ENCODE measurements around the gene NBAS.
"Not testable (repeated sequence)": the region's sequence is repeated elsewhere in the genome, so short reads cannot be mapped to it uniquely, and the experiment has no call there.

NBAS gene

DNA sequence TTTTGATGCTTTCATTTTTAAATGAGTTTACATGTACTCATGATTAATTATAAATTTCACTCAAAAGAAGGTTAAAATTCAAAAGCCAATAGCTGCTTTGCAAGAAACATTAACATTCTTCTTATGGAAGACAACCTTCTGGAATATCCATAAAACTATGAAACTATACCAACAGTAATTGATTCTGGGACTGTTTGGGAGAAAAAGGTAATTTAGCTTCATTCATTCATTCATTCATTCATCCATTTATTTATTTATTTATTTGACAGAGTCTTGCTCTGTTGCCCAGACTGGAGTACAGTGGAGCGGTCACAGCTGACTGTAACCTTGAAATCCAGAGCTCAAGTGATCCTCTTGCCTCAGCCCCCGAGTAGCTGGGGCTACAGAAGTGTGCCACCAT lies 110.3 kb downstream of the NBAS start:
- no peak for TF ChIP-seq Cebpa-rat (IDR thresholded peaks at IDR 0.05)
- no peaks in the 10 kb centered on the region for H3K27me3 ChIP-seq

GRCh38 chr2:15449556-15450236 lies 111.4 kb downstream of the NBAS start:
- Histone ChIP-seq H4K20me1 (no peaks in the 10 kb centered on the region), H3K36me3 (peaks cover 25% of the 10 kb centered on the region), H3K9ac (no peak overlapping the region), H3K4me2 (peak overlapping the region; percentile 45), H3K4me3 (no peak overlapping the region), H3K9me3 (no peaks in the 10 kb centered on the region), H3K27ac (no peak overlapping the region), H3K27me3 (no peaks in the 10 kb centered on the region), H3K4me1 (peaks cover 11% of the 10 kb centered on the region)
- TF ChIP-seq Cebpa-rat (IDR thresholded peaks at IDR 0.05): no peak

More for the DNA sequence above, 110.3 kb downstream of the NBAS start:
- H3K9me3 ChIP-seq: no peaks in the 10 kb centered on the region
- H3K4me1 ChIP-seq: peaks cover 11% of the 10 kb centered on the region
- H3K9ac ChIP-seq: no peak overlapping the region
- H3K27ac ChIP-seq: no peak overlapping the region
- H3K36me3 ChIP-seq: peaks cover 30% of the 10 kb centered on the region
- no peaks in the 10 kb centered on the region for H4K20me1 ChIP-seq
- no peak overlapping the region for H3K4me3 ChIP-seq
- H3K4me2 ChIP-seq: no peak overlapping the region

GRCh38 chr2:15448250-15448839 lies 112.8 kb downstream of the NBAS start:
- H3K4me3 ChIP-seq: no peak overlapping the region
- no peaks in the 10 kb centered on the region for H3K9me3 ChIP-seq
- no peak overlapping the region for H3K9ac ChIP-seq
- peaks cover 11% of the 10 kb centered on the region for H3K4me1 ChIP-seq
- H3K4me2 ChIP-seq: no peak overlapping the region
- peaks cover 15% of the 10 kb centered on the region for H3K36me3 ChIP-seq
- no peaks in the 10 kb centered on the region for H4K20me1 ChIP-seq
- TF ChIP-seq Cebpa-rat (IDR thresholded peaks at IDR 0.05): no peak
- no peak overlapping the region for H3K27ac ChIP-seq
- no peaks in the 10 kb centered on the region for H3K27me3 ChIP-seq

GRCh38 chr2:15447381-15447780 lies 113.8 kb downstream of the NBAS start:
- no peaks in the 10 kb centered on the region for H3K9me3 ChIP-seq
- no peaks in the 10 kb centered on the region for H4K20me1 ChIP-seq
- peaks cover 5% of the 10 kb centered on the region; the same call in 1 of the 2 replicates for H3K36me3 ChIP-seq
- H3K4me1 ChIP-seq: peaks cover 11% of the 10 kb centered on the region
- TF ChIP-seq Cebpa-rat (IDR thresholded peaks at IDR 0.05): no peak
- no peak overlapping the region for H3K9ac ChIP-seq
- no peaks in the 10 kb centered on the region for H3K27me3 ChIP-seq
- no peak overlapping the region for H3K4me3 ChIP-seq
- H3K4me2 ChIP-seq: no peak overlapping the region
- no peak overlapping the region for H3K27ac ChIP-seq

GRCh38 chr2:15446961-15447360 lies 114.2 kb downstream of the NBAS start:
- H3K9ac ChIP-seq: no peak overlapping the region
- H3K4me3 ChIP-seq: no peak overlapping the region
- no peak overlapping the region for H3K27ac ChIP-seq
- TF ChIP-seq Cebpa-rat (IDR thresholded peaks at IDR 0.05): no peak
- H4K20me1 ChIP-seq: no peaks in the 10 kb centered on the region
- no peaks in the 10 kb centered on the region for H3K9me3 ChIP-seq
- H3K36me3 ChIP-seq: 0 out of 2 replicates have a peak, but pooled peaks cover 1% of the 10 kb centered on the region
- H3K4me2 ChIP-seq: no peak overlapping the region
- no peaks in the 10 kb centered on the region for H3K27me3 ChIP-seq
- peaks cover 11% of the 10 kb centered on the region for H3K4me1 ChIP-seq

DNA sequence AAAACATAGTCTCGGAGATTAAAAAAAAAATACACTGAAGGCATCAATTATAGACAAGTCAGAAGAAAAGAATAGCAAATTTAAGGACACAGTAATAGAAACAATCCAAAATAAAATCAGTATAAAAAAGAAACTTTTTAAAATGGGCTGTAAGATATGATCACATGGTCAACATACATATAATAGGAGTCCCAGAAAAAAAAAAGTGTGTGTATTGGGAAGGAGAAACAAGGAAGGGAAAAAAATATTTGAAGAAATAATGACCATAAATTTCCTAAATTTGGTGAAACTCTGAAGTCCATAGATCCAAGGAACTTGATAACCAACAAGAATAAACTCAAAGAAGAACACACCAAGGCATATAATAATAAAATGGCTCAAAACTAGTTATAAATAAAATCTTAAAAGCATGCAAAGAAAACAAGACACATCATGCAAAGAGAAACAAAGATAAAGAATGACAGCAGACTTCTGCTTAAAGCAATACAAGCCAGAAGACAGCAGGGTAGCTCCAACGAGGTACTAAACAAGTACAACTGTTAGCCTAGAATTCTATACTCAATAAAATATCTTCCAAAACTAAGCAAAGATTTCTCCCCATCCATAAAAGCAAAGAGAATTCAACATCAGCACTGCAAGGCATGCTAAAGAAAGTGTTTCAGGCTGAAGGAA lies 115.1 kb downstream of the NBAS start:
- no peaks in the 10 kb centered on the region for H3K9me3 ChIP-seq
- no peak overlapping the region for H3K4me2 ChIP-seq
- no peak overlapping the region for H3K4me3 ChIP-seq
- no peaks in the 10 kb centered on the region for H4K20me1 ChIP-seq
- H3K27ac ChIP-seq: no peak overlapping the region
- no peaks in the 10 kb centered on the region for H3K27me3 ChIP-seq
- peaks cover 11% of the 10 kb centered on the region for H3K4me1 ChIP-seq
- no peaks in the 10 kb centered on the region for H3K36me3 ChIP-seq
- no peak for TF ChIP-seq Cebpa-rat (IDR thresholded peaks at IDR 0.05)
- no peak overlapping the region for H3K9ac ChIP-seq

DNA sequence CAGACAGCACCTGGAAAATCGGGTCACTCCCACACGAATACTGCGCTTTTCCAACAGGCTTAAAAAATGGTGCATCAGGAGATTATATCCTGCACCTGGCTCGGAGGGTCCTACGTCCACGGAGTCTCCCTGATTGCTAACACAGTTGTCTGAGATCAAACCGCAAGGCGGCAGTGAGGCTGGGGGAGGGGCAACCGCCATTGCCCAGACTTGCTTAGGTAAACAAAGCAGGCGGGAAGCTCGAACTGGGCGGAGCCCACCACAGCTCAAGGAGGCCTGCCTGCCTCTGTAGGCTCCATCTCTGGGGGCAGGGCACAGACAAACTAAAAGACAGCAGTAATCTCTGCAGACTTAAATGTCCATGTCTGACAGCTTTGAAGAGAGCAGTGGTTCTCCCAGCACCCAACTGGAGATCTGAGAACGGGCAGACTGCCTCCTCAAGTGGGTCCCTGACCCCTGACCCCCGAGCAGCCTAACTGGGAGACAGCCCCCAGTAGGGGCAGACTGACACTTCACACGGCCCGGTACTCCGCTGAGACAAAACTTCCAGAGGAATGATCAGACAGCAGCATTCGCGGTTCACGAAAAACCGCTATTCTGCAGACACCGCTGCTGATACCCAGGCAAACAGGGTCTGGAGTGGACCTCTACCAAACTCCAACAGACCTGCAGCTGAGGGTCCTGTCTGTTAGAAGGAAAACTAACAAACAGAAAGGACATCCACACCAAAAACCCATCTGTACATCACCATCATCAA lies 121.2 kb downstream of the NBAS start:
- not testable (repeated sequence) for H4K20me1 ChIP-seq, H3K4me1 ChIP-seq, H3K4me3 ChIP-seq, H3K27ac ChIP-seq, H3K9me3 ChIP-seq, H3K4me2 ChIP-seq, H3K27me3 ChIP-seq, H3K9ac ChIP-seq
- H3K36me3 ChIP-seq: peaks cover 12% of the 10 kb centered on the region

DNA sequence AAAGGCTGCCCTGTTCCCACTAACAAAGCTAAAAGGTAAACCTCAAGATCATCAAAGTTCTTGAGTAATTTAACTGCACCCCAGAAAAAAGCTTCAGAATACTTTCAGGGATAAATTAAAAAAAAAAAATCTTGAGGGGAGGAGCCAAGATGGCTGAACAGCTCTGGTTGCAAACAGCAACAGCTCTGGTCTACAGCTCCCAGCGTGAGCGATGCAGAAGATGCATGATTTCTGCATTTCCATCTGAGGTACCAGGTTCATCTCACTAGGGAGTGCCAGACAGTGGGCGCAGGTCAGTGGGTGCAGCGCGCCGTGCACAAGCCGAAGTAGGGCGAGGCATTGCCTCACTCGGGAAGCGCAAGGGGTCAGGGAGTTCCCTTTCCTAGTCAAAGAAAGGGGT lies 121.8 kb downstream of the NBAS start:
- not testable (repeated sequence) for H3K9ac ChIP-seq, H3K4me1 ChIP-seq, H3K4me2 ChIP-seq, H4K20me1 ChIP-seq, H3K9me3 ChIP-seq, H3K4me3 ChIP-seq, H3K27me3 ChIP-seq, H3K27ac ChIP-seq
- peaks cover 12% of the 10 kb centered on the region for H3K36me3 ChIP-seq

GRCh38 chr2:15436195-15436594 lies 124.9 kb downstream of the NBAS start:
- no peak overlapping the region for H3K27ac ChIP-seq
- H3K4me2 ChIP-seq: no peak overlapping the region
- H3K9me3 ChIP-seq: peaks cover 5% of the 10 kb centered on the region; the same call in 1 of the 2 replicates
- no peak for TF ChIP-seq Cebpa-rat (IDR thresholded peaks at IDR 0.05)
- no peak overlapping the region for H3K4me3 ChIP-seq
- peaks cover 12% of the 10 kb centered on the region for H3K36me3 ChIP-seq
- no peaks in the 10 kb centered on the region for H4K20me1 ChIP-seq
- no peaks in the 10 kb centered on the region for H3K27me3 ChIP-seq
- no peaks in the 10 kb centered on the region for H3K4me1 ChIP-seq
- no peak overlapping the region for H3K9ac ChIP-seq

DNA sequence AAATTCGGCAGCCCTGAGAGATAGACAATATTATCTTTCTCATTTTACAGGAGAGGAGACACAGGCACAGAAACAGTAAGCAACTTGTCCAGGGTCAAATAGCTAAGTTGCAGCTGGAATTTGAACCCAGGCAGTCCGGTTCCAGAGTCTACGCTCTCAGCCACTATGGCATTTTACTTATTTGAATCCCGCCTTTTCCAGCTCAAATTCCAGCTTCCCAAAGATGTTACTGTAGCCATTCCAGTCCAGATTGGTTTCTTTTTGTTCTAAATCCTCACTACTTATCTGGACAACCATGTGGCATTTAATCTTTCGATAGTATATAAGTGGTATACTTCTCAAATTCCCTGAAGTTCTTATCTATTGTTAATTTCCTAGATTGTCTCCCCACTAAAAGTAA lies 125.7 kb downstream of the NBAS start:
- Histone ChIP-seq H3K4me2 (no peak overlapping the region), H3K4me1 (no peaks in the 10 kb centered on the region), H3K9ac (no peak overlapping the region), H3K4me3 (no peak overlapping the region), H3K27ac (no peak overlapping the region), H3K27me3 (no peaks in the 10 kb centered on the region), H3K36me3 (peaks cover 12% of the 10 kb centered on the region), H3K9me3 (peaks cover 5% of the 10 kb centered on the region; the same call in 1 of the 2 replicates), H4K20me1 (no peaks in the 10 kb centered on the region)
- no peak for TF ChIP-seq Cebpa-rat (IDR thresholded peaks at IDR 0.05)
